Esophagus squamous epithelium (tissue), 5 donors: ENCODE measurements around the gene IKZF2. TPM values are rescaled to one million over a fixed set of nuclear protein-coding genes. Genes with fewer than 3 reads are reported as not detected.

ENCODE experiments used
- DNase-seq: peaks from one replicate; lab custom pipeline; 2025; lab: John Stamatoyannopoulos, UW
- H3K27ac ChIP-seq, 4 donors: fragments of 200-600 bp; sonication (generic); one replicate each; pipeline ENCODE4 v1.5.1; 2016 to 2019; ENCODE audit warnings: mild to moderate bottlenecking in 1 of 4
- H3K27me3 ChIP-seq, 4 donors: fragments of 200-600 bp; sonication (generic); 1 replicate in 3 of 4; 2 replicates in 1 of 4; pipeline versions ENCODE4 v1.5.1 to v1.6.0; 2017 to 2021; ENCODE audit warnings: antibody characterized with exemption in 1 of 4
- H3K36me3 ChIP-seq, 3 donors: fragments of 200-600 bp; sonication (generic); one replicate each; pipeline ENCODE4 v1.5.1; 2016 to 2019
- H3K4me1 ChIP-seq, 3 donors: fragments of 200-600 bp; sonication (generic); one replicate each; pipeline ENCODE4 v1.5.1; 2017 to 2019
- H3K4me3 ChIP-seq, 4 donors: fragments of 200-600 bp; sonication (generic); 1 replicate in 3 of 4; 2 replicates in 1 of 4; pipeline ENCODE4 v1.5.1; 2016 to 2019; ENCODE audit warnings: mild to moderate bottlenecking in 2 of 4, moderate library complexity in 1 of 4
- H3K9me3 ChIP-seq, 3 donors: fragments of 200-600 bp; sonication (generic); one replicate each; pipeline ENCODE4 v1.5.1; 2016 to 2019
- CTCF ChIP-seq, 6 experiments: fragments of 450-650 bp in 4 of 6; fragments of 200-600 bp in 2 of 6; sonication (generic) in 2 of 6; IDR thresholded peaks; one replicate each; pipeline ENCODE4 v1.5.1; 2016 to 2019; ENCODE audit warnings: antibody characterized with exemption in 6 of 6, mild to moderate bottlenecking in 4 of 6, moderate library complexity in 4 of 6
- POLR2A ChIP-seq, 4 donors: fragments of 450-650 bp; IDR thresholded peaks; one replicate each; pipeline ENCODE4 v1.6.1; 2017; ENCODE audit warnings: antibody characterized with exemption in 4 of 4, mild to moderate bottlenecking in 4 of 4, moderate library complexity in 3 of 4
- WGBS, 2 donors: methylation state at CpG; one replicate each; pipeline ENCODE4 v1.1.5; 2018; 5-methylcytosine and 5-hydroxymethylcytosine counted together
- intact Hi-C: fragments of 100-400 bp; cut with DNase I; formaldehyde crosslinking; loops from one replicate; pipeline ENCODE4 v1.15.0; 2022
- total RNA-seq, 4 donors: library from RNA; depleted of rRNA; stranded (reverse); fragments of >200 nt; gene quantifications; one replicate each; pipeline ENCODE4 v1.1.0, GENCODE V29; 2016
- donor health status: DM: yes; HTN: yes; CAD: no.

Gene IKZF2
- total RNA-seq, 4 donors from 2014 or later = 44.1 to 96.1 (median 78.6) TPM

- H3K27me3 ChIP-seq = no peaks in the 10 kb centered on the region
- peaks cover 0 to 5% (median 0%) of the 10 kb centered on the region in 3 donors for H3K4me1 ChIP-seq
- TF ChIP-seq POLR2A (IDR thresholded peaks at IDR 0.05) = no peak
- TF ChIP-seq CTCF (IDR thresholded peaks at IDR 0.05) = no peak
- no peak for DNase-seq
- intact Hi-C loops = no loop called here
- no peak overlapping the region for H3K4me3 ChIP-seq
- H3K27ac ChIP-seq = no peak overlapping the region
- WGBS, 2 donors = 82 to 92% methylated on average over 3 of the region's 3 CpGs
- peaks cover 0 to 76% (median 0%) of the 10 kb centered on the region in 3 donors for H3K36me3 ChIP-seq
- H3K9me3 ChIP-seq = no peaks in the 10 kb centered on the region
These were observed 135.0 kb downstream of the IKZF2 start for GRCh38 chr2:213016166-213016983.

GRCh38 chr2:213015387-213016165 lies 135.8 kb downstream of the IKZF2 start:
- H3K27me3 ChIP-seq = no peaks in the 10 kb centered on the region
- peaks cover 0 to 76% (median 0%) of the 10 kb centered on the region in 3 donors for H3K36me3 ChIP-seq
- H3K9me3 ChIP-seq = no peaks in the 10 kb centered on the region
- intact Hi-C loops = no loop called here
- no peak overlapping the region for H3K27ac ChIP-seq
- H3K4me1 ChIP-seq = peaks cover 0 to 5% (median 0%) of the 10 kb centered on the region in 3 donors
- no peak for DNase-seq
- H3K4me3 ChIP-seq = no peak overlapping the region
- TF ChIP-seq POLR2A (IDR thresholded peaks at IDR 0.05) (no peak), CTCF (IDR thresholded peaks at IDR 0.05) (no peak)
- 77 to 87% methylated on average over 7 of the region's 7 CpGs for WGBS, 2 donors

- H3K36me3 ChIP-seq = peaks cover 0 to 78% (median 0%) of the 10 kb centered on the region in 3 donors
- TF ChIP-seq POLR2A (IDR thresholded peaks at IDR 0.05) = no peak
- TF ChIP-seq CTCF (IDR thresholded peaks at IDR 0.05) = no peak
- intact Hi-C loops = no loop called here
- H3K4me1 ChIP-seq = peaks cover 0 to 5% (median 0%) of the 10 kb centered on the region in 3 donors
- no peak overlapping the region for H3K27ac ChIP-seq
- 63 to 66% methylated on average over 2 of the region's 2 CpGs for WGBS, 2 donors
- no peaks in the 10 kb centered on the region for H3K27me3 ChIP-seq
- no peak overlapping the region for H3K4me3 ChIP-seq
- DNase-seq = no peak
- H3K9me3 ChIP-seq = no peaks in the 10 kb centered on the region
These were observed 137.4 kb downstream of the IKZF2 start for GRCh38 chr2:213013979-213014378.

GRCh38 chr2:213011505-213011904 lies 139.9 kb downstream of the IKZF2 start:
- no peak for DNase-seq
- Histone ChIP-seq H3K4me3 (no peak overlapping the region), H3K27ac (no peak overlapping the region), H3K36me3 (peaks cover 5 to 83% (median 5%) of the 10 kb centered on the region in 3 donors), H3K4me1 (peaks cover 0 to 5% (median 0%) of the 10 kb centered on the region in 3 donors), H3K9me3 (no peaks in the 10 kb centered on the region), H3K27me3 (no peaks in the 10 kb centered on the region)
- no peak for TF ChIP-seq CTCF (IDR thresholded peaks at IDR 0.05)
- TF ChIP-seq POLR2A (IDR thresholded peaks at IDR 0.05) = no peak
- intact Hi-C loops = no loop called here
- WGBS, 2 donors = 82 to 93% methylated on average over 1 of the region's 1 CpG
